GM23338 (cell line): ENCODE results near the gene ANO5. TPM values are rescaled to one million over a fixed set of nuclear protein-coding genes. Genes with fewer than 3 reads are reported as not detected.

ENCODE experiments used
- ATAC-seq: fragments of 200-7000 bp; cut with Tn5 transposase; 3 replicates; pipeline ENCODE4 v1.9.1; 2020
- DNase-seq: peaks from one replicate; pipeline ENCODE4 v3.0.0-alpha.2; 2015; ENCODE audit warnings: low spot score
- H2AFZ ChIP-seq: fragments of 200-600 bp; sonication (generic); 2 replicates; pipeline ENCODE4 v1.8.0; 2016; ENCODE audit warnings: antibody characterized with exemption, mild to moderate bottlenecking, moderate library complexity
- H3F3A ChIP-seq: fragments of 200-600 bp; sonication (generic); replicated peaks from 2 replicates; pipeline ENCODE4 v1.8.0; 2017; ENCODE audit warnings: antibody characterized with exemption, mixed run types, low read depth
- H3K27ac ChIP-seq: fragments of 200-600 bp; sonication (generic); 2 replicates; pipeline ENCODE4 v1.6.1; 2016; ENCODE audit warnings: low read depth
- H3K27me3 ChIP-seq: fragments of 200-600 bp; sonication (generic); 2 replicates; pipeline ENCODE4 v1.8.0; 2016; ENCODE audit warnings: mild to moderate bottlenecking, mixed run types, moderate library complexity; ENCODE audit not compliant: insufficient read depth
- H3K36me3 ChIP-seq: fragments of 200-600 bp; sonication (generic); 2 replicates; pipeline ENCODE4 v1.8.0; 2016; ENCODE audit warnings: mild to moderate bottlenecking; ENCODE audit not compliant: insufficient read depth
- H3K4me1 ChIP-seq: fragments of 200-600 bp; sonication (generic); 2 replicates; pipeline ENCODE4 v1.8.0; 2016; ENCODE audit warnings: mild to moderate bottlenecking, moderate library complexity; ENCODE audit not compliant: insufficient read depth
- H3K4me2 ChIP-seq: fragments of 200-600 bp; sonication (generic); 2 replicates; pipeline ENCODE4 v1.7.1; 2017; ENCODE audit warnings: mixed run types
- H3K4me3 ChIP-seq: fragments of 200-600 bp; sonication (generic); 2 replicates; pipeline ENCODE4 v1.6.1; 2016; ENCODE audit warnings: mixed run types
- H3K79me2 ChIP-seq: fragments of 200-600 bp; sonication (generic); replicated peaks from 2 replicates; pipeline ENCODE4 v1.8.0; 2017; ENCODE audit warnings: mild to moderate bottlenecking; ENCODE audit not compliant: insufficient read depth
- H3K9me2 ChIP-seq: fragments of 200-600 bp; sonication (generic); 2 replicates; pipeline ENCODE4 v1.8.0; 2017; ENCODE audit not compliant: insufficient read depth
- H4K20me1 ChIP-seq: fragments of 200-600 bp; sonication (generic); replicated peaks from 2 replicates; pipeline ENCODE4 v1.8.0; 2017; ENCODE audit warnings: mild to moderate bottlenecking; ENCODE audit not compliant: insufficient read depth
- H3K27ac Mint-ChIP-seq: 2 replicates; pipeline ENCODE4 v1.8.0; 2020; ENCODE audit warnings: inconsistent platforms, mild to moderate bottlenecking, moderate library complexity, mixed read lengths
- H3K27me3 Mint-ChIP-seq: 3 replicates; pipeline ENCODE4 v1.8.0; 2022; ENCODE audit warnings: low read depth, mild to moderate bottlenecking, moderate library complexity, mixed read lengths, inconsistent platforms; ENCODE audit not compliant: insufficient read depth, poor library complexity
- H3K36me3 Mint-ChIP-seq: 3 replicates; pipeline ENCODE4 v1.8.0; 2021; ENCODE audit warnings: low read depth, mild to moderate bottlenecking, inconsistent platforms, moderate library complexity, mixed read lengths
- H3K4me1 Mint-ChIP-seq: 3 replicates; pipeline ENCODE4 v1.8.0; 2020; ENCODE audit warnings: mild to moderate bottlenecking, inconsistent platforms, mixed read lengths
- H3K4me3 Mint-ChIP-seq: 3 replicates; pipeline ENCODE4 v1.8.0; 2021; ENCODE audit warnings: moderate library complexity, mild to moderate bottlenecking, inconsistent platforms, mixed read lengths
- H3K9me3 Mint-ChIP-seq: 3 replicates; pipeline ENCODE4 v1.8.0; 2020; ENCODE audit warnings: moderate library complexity, mild to moderate bottlenecking, inconsistent platforms, mixed read lengths
- CTCF ChIP-seq, 2 experiments: fragments of 200-600 bp in 1 of 2; sonication (generic) in 1 of 2; conservative IDR thresholded peaks; 2 replicates each; pipeline versions ENCODE4 v1.5.1 to v1.6.1; 2016 to 2017; ENCODE audit warnings: antibody characterized with exemption in 2 of 2, low read depth in 2 of 2, mild to moderate bottlenecking in 2 of 2, moderate library complexity in 1 of 2
- ETS1 ChIP-seq: IDR thresholded peaks from 2 replicates; pipeline ENCODE4 v1.6.1; 2016; ENCODE audit warnings: antibody characterized with exemption
- EZH2 ChIP-seq: fragments of 200-600 bp; sonication (generic); IDR thresholded peaks from one replicate; pipeline ENCODE4 v1.8.0; 2017; ENCODE audit warnings: antibody characterized with exemption, mild to moderate bottlenecking, low read depth; ENCODE audit not compliant: unreplicated experiment
- STAT1 ChIP-seq: IDR thresholded peaks from one replicate; pipeline ENCODE4 v1.6.1; 2016; ENCODE audit warnings: antibody characterized with exemption; ENCODE audit not compliant: unreplicated experiment
- ZNF114 ChIP-seq: fragments of 250-450 bp; sonication (Bioruptor Pico); IDR thresholded peaks from 2 replicates; pipeline ENCODE4 v1.5.0; 2020; ENCODE audit warnings: mild to moderate bottlenecking, moderate library complexity
- ZNF331 ChIP-seq: fragments of 250-450 bp; sonication (Bioruptor Pico); IDR thresholded peaks from 2 replicates; pipeline ENCODE4 v1.5.0; 2020; ENCODE audit warnings: low read depth, mild to moderate bottlenecking, moderate library complexity
- ZNF462 ChIP-seq: fragments of 250-450 bp; sonication (Bioruptor Pico); IDR thresholded peaks from 2 replicates; pipeline ENCODE4 v1.5.0; 2020; ENCODE audit warnings: mild to moderate bottlenecking, moderate library complexity
- polyA plus RNA-seq: library from polyadenylated mRNA; unstranded; fragments of >200 nt; fragmentation: Nextera tagmentation; extraction: Ambion mirVana; gene quantifications from 2 replicates; pipeline ENCODE4 v1.2.1, GENCODE V29; 2016
- total RNA-seq: library from RNA; depleted of rRNA; stranded (reverse); fragments of >200 nt; shearing (Covaris generic); gene quantifications from 2 replicates; pipeline ENCODE4 v1.2.3, GENCODE V29; 2014

The ANO5 gene
- total and polyA plus RNA-seq, 2 experiments from 2014 or later: 1.8 to 8.3 TPM

GRCh38 chr11:22169833-22170232 is 23.1 kb upstream of the ANO5 start:
- Histone ChIP-seq H3K4me1 (no peaks in the 10 kb centered on the region), H4K20me1 (no peaks in the 10 kb centered on the region), H3K27ac (no peak overlapping the region), H3K4me2 (no peak overlapping the region), H2AFZ (no peak overlapping the region), H3K36me3 (no peaks in the 10 kb centered on the region), H3K9me2 (no peaks in the 10 kb centered on the region), H3K79me2 (no peaks in the 10 kb centered on the region), H3K4me3 (no peak overlapping the region), H3F3A (no peaks in the 10 kb centered on the region), H3K27me3 (no peaks in the 10 kb centered on the region)
- ATAC-seq (no peak), DNase-seq (peak; percentile 27)
- TF ChIP-seq CTCF (conservative IDR thresholded peaks at IDR 0.05; ENCODE audit: low read depth in 2 of 2) (peak in 1 of 2 experiments; percentile 73; a peak in 3 of 4 replicates), EZH2 (no peak)
- Mint-ChIP-seq H3K4me1 (no peaks in the 10 kb centered on the region), H3K36me3 (no peaks in the 10 kb centered on the region), H3K9me3 (no peaks in the 10 kb centered on the region), H3K27ac (no peak overlapping the region), H3K4me3 (no peak overlapping the region), H3K27me3 (no peaks in the 10 kb centered on the region)

GRCh38 chr11:22173532-22173931 is 19.4 kb upstream of the ANO5 start:
- no peaks in the 10 kb centered on the region for H4K20me1 ChIP-seq
- H3K9me2 ChIP-seq: no peaks in the 10 kb centered on the region
- no peaks in the 10 kb centered on the region for H3K36me3 Mint-ChIP-seq
- H3K9me3 Mint-ChIP-seq: no peaks in the 10 kb centered on the region
- no peaks in the 10 kb centered on the region for H3F3A ChIP-seq
- no peak overlapping the region for H3K4me2 ChIP-seq
- no peak overlapping the region for H3K27ac ChIP-seq
- no peaks in the 10 kb centered on the region for H3K79me2 ChIP-seq
- H3K27me3 ChIP-seq: no peaks in the 10 kb centered on the region
- H3K4me3 Mint-ChIP-seq: no peak overlapping the region
- H2AFZ ChIP-seq: no peak overlapping the region
- DNase-seq (no peak), ATAC-seq (no peak)
- no peaks in the 10 kb centered on the region for H3K4me1 Mint-ChIP-seq
- no peaks in the 10 kb centered on the region for H3K27me3 Mint-ChIP-seq
- no peak overlapping the region for H3K27ac Mint-ChIP-seq
- H3K4me1 ChIP-seq: no peaks in the 10 kb centered on the region
- no peak overlapping the region for H3K4me3 ChIP-seq
- H3K36me3 ChIP-seq: no peaks in the 10 kb centered on the region
- no peak for TF ChIP-seq ZNF331 (CRISPR knock-in tag)
- TF ChIP-seq ETS1: no peak
- no peak for TF ChIP-seq ZNF114 (CRISPR knock-in tag)
- TF ChIP-seq STAT1: no peak
- TF ChIP-seq ZNF462 (CRISPR knock-in tag): no peak
- TF ChIP-seq EZH2: no peak
- no peak for TF ChIP-seq CTCF (conservative IDR thresholded peaks at IDR 0.05; ENCODE audit: low read depth in 2 of 2)
